BJ (cell line): Measurements from ENCODE around the gene TPST1. TPM values are rescaled to one million over a fixed set of nuclear protein-coding genes. Genes with fewer than 3 reads are reported as not detected.
"Not testable (repeated sequence)": the region's sequence is repeated elsewhere in the genome, so short reads cannot be mapped to it uniquely, and the experiment has no call there.

Experiments used
- CTCF ChIA-PET: fragments of 350-600 bp; formaldehyde crosslinking; extraction: SDS; loops from one replicate; lab custom pipeline; 2021; ENCODE audit warnings: antibody characterized with exemption, inconsistent platforms; lab: Yijun Ruan, JAX
- POLR2A ChIA-PET: fragments of 300-600 bp; sonication (Branson Sonifier 250); formaldehyde crosslinking; extraction: SDS; loops from one replicate; lab custom pipeline; 2021; ENCODE audit warnings: antibody characterized with exemption; lab: Charles Lee
- DNase-seq: peaks from one replicate; pipeline ENCODE4 v3.0.0-alpha.2; 2011; ENCODE audit warnings: low read depth
- H3K27me3 ChIP-seq: 2 replicates; pipeline ENCODE4 v1.6.0; 2011; ENCODE audit warnings: low read length; ENCODE audit not compliant: control insufficient read depth, insufficient read depth
- H3K36me3 ChIP-seq: 2 replicates; pipeline ENCODE4 v1.5.1; 2011; ENCODE audit warnings: low read length; ENCODE audit not compliant: control insufficient read depth, insufficient read depth
- H3K4me3 ChIP-seq: 2 replicates; pipeline ENCODE4 v1.5.1; 2011; ENCODE audit warnings: low read depth, mild to moderate bottlenecking, control low read depth, low read length
- CTCF ChIP-seq: IDR thresholded peaks from 2 replicates; pipeline ENCODE4 v1.5.1; 2011; ENCODE audit warnings: low read depth, mild to moderate bottlenecking, control low read depth, inconsistent platforms, low read length, moderate library complexity; ENCODE audit not compliant: insufficient read depth
- polyA plus RNA-seq: library from polyadenylated mRNA; depleted of rRNA; stranded (reverse); fragments of >200 nt; gene quantifications from 2 replicates; pipeline ENCODE4 v1.2.3, GENCODE V29; 2011

Gene TPST1
- polyA plus RNA-seq, 1 experiment: 34.9 TPM

DNA sequence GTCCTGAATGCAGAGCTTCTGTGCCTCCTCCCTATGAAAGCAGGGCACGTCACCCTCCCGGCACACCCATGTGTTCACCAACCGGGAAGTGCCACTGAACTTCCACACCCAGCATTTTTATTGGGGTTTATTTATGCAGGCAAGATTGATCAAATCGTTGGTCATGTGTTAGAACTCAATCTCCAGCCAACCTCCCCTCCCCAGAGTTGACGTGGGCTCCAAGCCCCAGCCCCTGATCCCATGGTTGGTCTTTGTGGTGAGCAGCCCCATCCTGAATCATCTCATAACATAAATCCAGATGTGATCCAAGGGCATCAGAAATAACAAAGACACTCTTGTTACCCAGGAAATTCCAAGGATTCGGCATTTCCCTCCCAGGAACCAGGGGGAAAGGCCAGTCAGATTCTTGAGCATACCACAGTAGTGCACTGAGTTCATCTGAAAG lies 151.2 kb downstream of the TPST1 start:
- CTCF ChIA-PET: no interaction called here
- DNase-seq: no peak
- H3K27me3 ChIP-seq: no peaks in the 10 kb centered on the region
- POLR2A ChIA-PET: no interaction called here
- TF ChIP-seq CTCF: no peak
- H3K4me3 ChIP-seq: no peak overlapping the region
- peaks cover 4% of the 10 kb centered on the region for H3K36me3 ChIP-seq

GRCh38 chr7:66357087-66357486 lies 152.0 kb downstream of the TPST1 start:
- Histone ChIP-seq H3K36me3 (peaks cover 4% of the 10 kb centered on the region), H3K27me3 (no peaks in the 10 kb centered on the region), H3K4me3 (no peak overlapping the region)
- ChIA-PET CTCF (interaction anchor here (0.6 kb wide), 1 partner anchor 42 kb away, joined by 3 read pairs; no protein-coding TSS in a partner anchor), POLR2A (no interaction called here)
- no peak for TF ChIP-seq CTCF
- no peak for DNase-seq

GRCh38 chr7:66359656-66360211 lies 154.6 kb downstream of the TPST1 start:
- POLR2A ChIA-PET: no interaction called here
- peaks cover 4% of the 10 kb centered on the region for H3K36me3 ChIP-seq
- no peaks in the 10 kb centered on the region for H3K27me3 ChIP-seq
- DNase-seq: no peak
- CTCF ChIA-PET: no interaction called here
- no peak overlapping the region for H3K4me3 ChIP-seq
- no peak for TF ChIP-seq CTCF

GRCh38 chr7:66362136-66362535 lies 157.0 kb downstream of the TPST1 start:
- ChIA-PET CTCF (no interaction called here), POLR2A (no interaction called here)
- DNase-seq: no peak
- H3K27me3 ChIP-seq: no peaks in the 10 kb centered on the region
- H3K36me3 ChIP-seq: peaks cover 4% of the 10 kb centered on the region
- H3K4me3 ChIP-seq: no peak overlapping the region
- no peak for TF ChIP-seq CTCF

DNA sequence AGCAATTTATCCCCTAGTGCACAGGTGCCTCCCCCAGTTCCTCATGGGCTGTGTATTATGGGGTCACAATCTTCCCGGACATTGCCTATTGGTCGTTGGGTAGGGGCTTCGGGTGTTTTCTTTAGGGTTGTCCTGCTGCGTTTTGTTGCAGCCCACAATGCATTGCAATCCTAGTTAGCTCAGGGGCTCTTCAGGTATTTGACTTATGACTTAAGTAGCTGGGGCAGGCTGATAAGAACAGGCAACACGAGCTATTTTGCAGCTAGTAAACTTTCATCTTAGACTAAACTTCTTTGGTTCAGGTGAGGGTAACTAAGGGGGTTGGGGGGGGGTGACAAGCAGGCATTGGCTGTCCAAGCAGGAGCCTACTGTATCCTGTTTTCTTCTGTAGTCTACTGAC lies 158.5 kb downstream of the TPST1 start:
- CTCF ChIA-PET: no interaction called here
- peaks cover 4% of the 10 kb centered on the region for H3K36me3 ChIP-seq
- POLR2A ChIA-PET: no interaction called here
- TF ChIP-seq CTCF: no peak
- H3K27me3 ChIP-seq: no peaks in the 10 kb centered on the region
- H3K4me3 ChIP-seq: no peak overlapping the region
- DNase-seq: no peak

DNA sequence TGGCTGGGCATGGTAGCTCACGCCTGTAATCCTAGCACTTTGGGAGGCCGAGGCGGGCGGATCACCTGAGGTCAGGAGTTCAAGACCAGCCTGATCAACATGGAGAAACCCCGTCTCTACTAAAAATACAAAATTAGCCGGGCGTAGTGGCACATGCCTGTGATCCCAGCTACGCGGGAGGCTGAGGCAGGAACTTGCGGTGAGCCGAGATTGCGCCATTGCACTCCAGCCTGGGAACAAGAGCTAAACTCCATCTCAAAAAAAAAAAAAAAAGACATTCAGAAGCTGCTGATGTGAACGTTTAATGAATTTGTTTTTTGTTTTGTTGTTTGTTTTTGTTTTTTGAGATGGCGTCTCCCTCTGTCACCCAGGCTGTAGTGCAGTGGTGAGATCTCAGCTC lies 159.9 kb downstream of the TPST1 start:
- POLR2A ChIA-PET: interaction anchor here (0.6 kb wide), 1 partner anchor 21 kb away, joined by 13 read pairs; no protein-coding TSS in a partner anchor
- DNase-seq, H3K27me3 ChIP-seq, H3K36me3 ChIP-seq, H3K4me3 ChIP-seq: not testable (repeated sequence)
- CTCF ChIA-PET: interaction anchor here (1.0 to 1.3 kb wide), 2 partner anchors 13 to 127 kb away, joined by 3 read pairs; no protein-coding TSS in a partner anchor
